HFF-Myc (cell line): ENCODE data around the gene KCMF1.

Experiments
- DNase-seq: peaks from one replicate; pipeline ENCODE4 v3.0.0-alpha.2; 2011; ENCODE audit warnings: low read depth; ENCODE audit errors: extremely low read depth
- H3K4me3 ChIP-seq: replicated peaks from 2 replicates; pipeline ENCODE4 v1.5.1; 2011; ENCODE audit warnings: low read depth, mild to moderate bottlenecking, control low read depth, low read length
- CTCF ChIP-seq: IDR thresholded peaks from 2 replicates; pipeline ENCODE4 v1.5.1; 2012; ENCODE audit warnings: mild to moderate bottlenecking, low read depth, low read length, control low read depth; ENCODE audit errors: missing control alignments

The KCMF1 gene

DNA sequence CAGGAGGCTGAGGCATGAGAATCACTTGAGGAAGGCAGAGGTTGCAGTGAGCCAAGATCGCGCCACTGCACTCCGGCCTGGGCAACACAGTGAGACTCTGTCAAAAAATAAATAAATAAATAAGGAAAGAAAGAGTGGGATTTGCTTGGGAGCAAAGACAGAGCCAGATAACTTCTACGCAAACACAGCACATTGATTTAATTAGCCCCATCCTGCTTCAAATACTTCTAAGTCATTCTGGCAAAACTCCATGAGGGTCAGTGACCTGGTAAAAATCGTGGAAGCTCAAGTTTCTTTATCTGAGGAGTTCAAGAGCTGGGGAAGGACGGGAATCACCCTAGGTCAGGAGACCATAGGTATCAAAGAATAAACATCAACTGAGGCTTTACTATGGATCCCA lies 91.6 kb downstream of the KCMF1 start:
- DNase-seq = peak; percentile 90
- TF ChIP-seq CTCF = no peak
- H3K4me3 ChIP-seq = no peak overlapping the region

DNA sequence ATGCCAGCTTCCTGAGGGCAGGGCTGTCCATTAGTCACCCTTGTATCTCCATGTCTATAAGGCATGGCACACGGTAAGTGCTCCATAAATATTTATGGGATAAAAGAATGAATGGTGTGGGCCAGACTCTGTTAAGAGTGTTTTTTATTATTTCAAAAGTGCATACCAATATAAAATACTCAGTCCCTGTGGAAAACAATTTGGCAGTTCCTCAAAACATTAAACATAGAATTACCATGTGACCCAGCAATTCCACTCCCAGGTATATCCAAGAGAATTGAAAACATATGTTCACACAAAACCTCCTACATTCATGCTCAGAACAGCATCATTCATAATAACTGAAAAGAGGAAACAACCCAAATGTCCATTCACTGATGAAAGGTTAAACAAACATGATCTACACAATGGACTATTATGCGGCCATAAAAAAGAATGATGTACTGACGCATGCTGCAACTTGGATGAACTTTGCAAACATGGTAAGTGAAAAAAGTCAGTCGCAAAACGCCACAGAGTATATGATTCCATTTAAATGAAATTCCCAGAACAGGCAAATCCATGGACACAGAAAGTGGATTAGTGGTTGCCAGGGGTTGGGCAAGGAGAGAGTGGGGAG lies 93.1 kb downstream of the KCMF1 start:
- no peak for DNase-seq
- no peak for TF ChIP-seq CTCF
- no peak overlapping the region for H3K4me3 ChIP-seq

- TF ChIP-seq CTCF = no peak
- no peak overlapping the region for H3K4me3 ChIP-seq
- DNase-seq = no peak
Measured at GRCh38 chr2:85064927-85065577, 94.1 kb downstream of the KCMF1 start.

- DNase-seq = no peak
- H3K4me3 ChIP-seq = no peak overlapping the region
- TF ChIP-seq CTCF = no peak
Measured at GRCh38 chr2:85066006-85066740, 95.2 kb downstream of the KCMF1 start.

- DNase-seq = peak; percentile 58
- no peak overlapping the region for H3K4me3 ChIP-seq
- TF ChIP-seq CTCF = peak; percentile 83
Measured at GRCh38 chr2:85066874-85067351, 96.0 kb downstream of the KCMF1 start.

DNA sequence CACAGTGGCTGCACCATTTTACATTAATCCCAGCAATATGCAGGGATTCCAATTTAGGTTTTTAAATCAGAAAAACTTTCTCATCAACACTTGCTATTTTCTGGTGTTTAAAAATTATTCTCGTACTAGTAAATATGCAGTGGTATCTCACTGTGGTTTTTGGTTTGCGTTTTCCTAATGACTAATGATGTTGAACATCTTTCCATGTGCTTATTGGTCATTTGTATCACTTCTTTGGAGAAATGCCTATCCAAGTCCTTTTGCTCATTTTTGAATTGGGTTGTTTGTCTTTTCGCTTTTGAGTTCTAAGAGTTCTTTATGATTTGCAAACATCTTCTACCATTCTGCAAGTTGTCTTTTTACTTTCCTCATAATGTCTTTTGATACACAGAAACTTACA lies 100.1 kb downstream of the KCMF1 start:
- no peak for DNase-seq
- H3K4me3 ChIP-seq = no peak overlapping the region
- TF ChIP-seq CTCF = no peak
